Measurements from ENCODE around the gene PACSIN2.

DNA sequence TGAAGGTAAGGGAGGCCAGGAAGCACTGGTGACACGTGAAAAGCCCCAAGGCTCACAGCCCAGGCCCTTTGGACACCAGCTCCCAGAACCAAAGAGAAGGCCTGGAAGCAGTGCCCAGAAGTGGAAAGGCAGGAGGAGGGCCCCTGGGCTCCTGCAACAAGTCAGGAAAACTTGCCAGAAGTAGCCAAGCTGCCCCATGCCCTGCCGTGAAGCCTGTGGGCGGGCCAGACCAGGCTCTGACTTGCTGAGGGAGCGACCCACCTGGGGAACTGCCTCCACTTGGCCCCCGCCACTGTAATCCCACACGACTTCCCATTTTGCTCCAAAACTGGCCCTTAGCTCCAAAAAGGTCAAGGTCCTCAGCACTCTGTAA, 106.6 kb downstream of the PACSIN2 start:
- TF ChIP-seq POLR2A (IDR thresholded peaks at IDR 0.05): no peak
- TF ChIP-seq, protein P1, sequence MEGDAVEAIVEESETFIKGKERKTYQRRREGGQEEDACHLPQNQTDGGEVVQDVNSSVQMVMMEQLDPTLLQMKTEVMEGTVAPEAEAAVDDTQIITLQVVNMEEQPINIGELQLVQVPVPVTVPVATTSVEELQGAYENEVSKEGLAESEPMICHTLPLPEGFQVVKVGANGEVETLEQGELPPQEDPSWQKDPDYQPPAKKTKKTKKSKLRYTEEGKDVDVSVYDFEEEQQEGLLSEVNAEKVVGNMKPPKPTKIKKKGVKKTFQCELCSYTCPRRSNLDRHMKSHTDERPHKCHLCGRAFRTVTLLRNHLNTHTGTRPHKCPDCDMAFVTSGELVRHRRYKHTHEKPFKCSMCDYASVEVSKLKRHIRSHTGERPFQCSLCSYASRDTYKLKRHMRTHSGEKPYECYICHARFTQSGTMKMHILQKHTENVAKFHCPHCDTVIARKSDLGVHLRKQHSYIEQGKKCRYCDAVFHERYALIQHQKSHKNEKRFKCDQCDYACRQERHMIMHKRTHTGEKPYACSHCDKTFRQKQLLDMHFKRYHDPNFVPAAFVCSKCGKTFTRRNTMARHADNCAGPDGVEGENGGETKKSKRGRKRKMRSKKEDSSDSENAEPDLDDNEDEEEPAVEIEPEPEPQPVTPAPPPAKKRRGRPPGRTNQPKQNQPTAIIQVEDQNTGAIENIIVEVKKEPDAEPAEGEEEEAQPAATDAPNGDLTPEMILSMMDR (IDR thresholded peaks at IDR 0.05): no peak

All from thyroid gland (tissue), 4 donors.